Fibroblast of the aortic adventitia (primary cell): ENCODE measurements around the gene WDR88. TPM values are rescaled to one million over a fixed set of nuclear protein-coding genes. Genes with fewer than 3 reads are reported as not detected.

Source experiments
- DNase-seq: peaks from one replicate; pipeline ENCODE4 v3.0.0-alpha.2; 2010; ENCODE audit warnings: low read depth
- H3K4me3 ChIP-seq: 2 replicates; pipeline ENCODE4 v1.5.1; 2011; ENCODE audit warnings: low read depth, mild to moderate bottlenecking, control low read depth, low read length, moderate library complexity
- total RNA-seq: library from RNA; depleted of rRNA; stranded (reverse); fragments of >200 nt; gene quantifications from 2 replicates; pipeline ENCODE4 v1.2.3, GENCODE V29; 2012; ENCODE audit warnings: low replicate concordance
- TF ChIP-seq, protein P1 (sequence below): IDR thresholded peaks from 2 replicates; pipeline ENCODE4 v1.5.1; 2011; ENCODE audit warnings: mild to moderate bottlenecking, low read length, control low read depth, inconsistent platforms; ENCODE audit not compliant: insufficient read depth

WDR88 gene
- total RNA-seq, 1 donor = not detected

DNA sequence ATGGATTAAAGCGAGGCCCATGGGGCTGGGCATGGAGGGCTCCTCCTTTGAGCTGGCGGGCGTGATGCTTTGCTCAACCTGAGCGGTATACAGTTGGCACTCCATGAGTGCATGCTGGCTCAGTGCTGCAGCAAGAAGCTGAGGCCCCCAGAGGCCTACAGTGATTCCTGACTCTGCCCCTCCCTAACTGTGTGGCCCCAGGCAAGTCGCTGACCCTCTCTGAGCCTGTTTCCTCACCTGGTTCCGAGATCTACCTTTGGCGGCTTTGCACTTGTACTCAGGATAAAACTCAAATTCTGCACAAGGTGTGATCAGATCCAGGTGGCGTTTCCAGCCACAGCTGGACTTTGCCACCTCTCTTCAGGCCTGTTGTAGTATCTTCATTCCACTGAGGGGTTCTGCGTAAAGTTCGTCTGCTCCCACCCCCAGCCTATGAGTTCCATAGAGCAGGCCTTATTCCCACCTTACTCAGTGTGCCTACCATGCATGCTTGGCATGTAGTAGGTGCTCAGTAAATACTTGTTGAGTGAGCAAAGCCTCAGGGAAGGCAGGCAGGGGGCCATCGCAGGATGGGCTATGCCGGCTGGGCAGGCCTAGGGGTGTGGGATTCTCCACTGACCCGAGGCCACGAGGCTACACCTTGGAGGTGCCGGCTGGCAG lies 70.1 kb downstream of the WDR88 start:
- TF ChIP-seq, protein P1, sequence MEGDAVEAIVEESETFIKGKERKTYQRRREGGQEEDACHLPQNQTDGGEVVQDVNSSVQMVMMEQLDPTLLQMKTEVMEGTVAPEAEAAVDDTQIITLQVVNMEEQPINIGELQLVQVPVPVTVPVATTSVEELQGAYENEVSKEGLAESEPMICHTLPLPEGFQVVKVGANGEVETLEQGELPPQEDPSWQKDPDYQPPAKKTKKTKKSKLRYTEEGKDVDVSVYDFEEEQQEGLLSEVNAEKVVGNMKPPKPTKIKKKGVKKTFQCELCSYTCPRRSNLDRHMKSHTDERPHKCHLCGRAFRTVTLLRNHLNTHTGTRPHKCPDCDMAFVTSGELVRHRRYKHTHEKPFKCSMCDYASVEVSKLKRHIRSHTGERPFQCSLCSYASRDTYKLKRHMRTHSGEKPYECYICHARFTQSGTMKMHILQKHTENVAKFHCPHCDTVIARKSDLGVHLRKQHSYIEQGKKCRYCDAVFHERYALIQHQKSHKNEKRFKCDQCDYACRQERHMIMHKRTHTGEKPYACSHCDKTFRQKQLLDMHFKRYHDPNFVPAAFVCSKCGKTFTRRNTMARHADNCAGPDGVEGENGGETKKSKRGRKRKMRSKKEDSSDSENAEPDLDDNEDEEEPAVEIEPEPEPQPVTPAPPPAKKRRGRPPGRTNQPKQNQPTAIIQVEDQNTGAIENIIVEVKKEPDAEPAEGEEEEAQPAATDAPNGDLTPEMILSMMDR = no peak
- no peak overlapping the region for H3K4me3 ChIP-seq
- no peak for DNase-seq

DNA sequence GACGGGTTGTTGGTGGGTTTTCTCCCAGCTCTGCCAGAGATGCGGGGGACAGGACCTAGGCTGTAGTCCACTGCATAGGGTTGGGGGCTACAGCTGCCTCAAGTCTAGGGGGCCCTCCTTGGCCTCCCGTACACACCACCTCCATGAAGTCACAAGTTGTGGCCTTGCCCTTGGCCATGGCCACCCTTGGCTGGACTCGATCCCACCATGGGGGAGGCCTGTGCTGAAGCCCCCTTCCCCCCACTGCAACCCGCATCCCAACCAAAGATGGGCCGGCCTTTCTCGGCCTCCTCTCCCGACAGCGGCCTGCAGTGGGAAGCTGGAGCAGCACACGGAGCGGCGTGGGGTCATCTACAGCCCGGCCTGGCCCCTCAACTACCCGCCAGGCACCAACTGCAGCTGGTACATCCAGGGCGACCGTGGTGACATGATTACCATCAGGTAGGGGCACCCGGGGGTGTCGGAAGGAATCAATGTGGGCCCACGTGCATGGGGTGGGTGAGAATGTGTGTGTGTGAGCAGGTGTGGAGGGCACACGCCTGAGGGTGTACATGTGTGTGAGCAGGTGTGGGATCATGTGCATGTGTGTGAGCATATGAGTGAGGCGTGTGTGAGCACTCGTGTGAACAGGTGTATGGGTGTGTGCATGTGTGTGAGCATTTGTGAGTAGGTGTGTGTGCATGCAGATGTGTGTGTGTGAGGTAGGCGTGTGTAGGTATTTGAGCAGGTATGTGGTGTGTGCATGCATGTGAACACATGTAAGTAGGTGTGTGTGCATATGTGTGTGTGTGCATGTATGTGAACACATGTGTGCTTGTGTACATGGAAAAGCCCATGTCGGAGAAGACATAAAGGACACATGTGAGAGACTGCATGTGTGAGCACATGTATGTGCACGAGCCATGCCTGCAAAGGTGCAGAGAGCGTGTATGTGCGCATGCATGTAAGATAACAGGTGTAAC lies 70.9 kb downstream of the WDR88 start:
- TF ChIP-seq, protein P1 = no peak
- DNase-seq = no peak
- H3K4me3 ChIP-seq = no peak overlapping the region

DNA sequence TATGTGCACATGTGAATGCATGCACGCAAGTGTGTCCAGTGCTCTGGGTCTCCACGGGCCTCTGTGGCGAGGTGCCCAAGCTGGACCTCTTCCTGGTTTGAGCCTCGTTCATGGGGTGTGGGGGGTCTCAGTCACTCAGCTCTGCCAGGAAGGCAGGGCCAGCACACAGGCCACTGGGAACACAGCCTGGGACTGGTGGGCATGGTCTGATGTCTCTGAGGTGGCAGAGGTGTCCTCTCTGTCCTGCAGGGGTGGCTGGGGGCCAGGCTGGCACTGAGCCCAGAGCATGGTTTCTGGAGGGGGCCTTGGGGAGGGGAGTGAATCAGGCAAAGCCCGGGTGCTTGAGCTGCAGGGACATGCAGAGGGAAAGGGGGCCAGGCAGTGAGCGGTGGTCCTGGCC lies 71.6 kb downstream of the WDR88 start:
- DNase-seq = no peak
- TF ChIP-seq, protein P1 = no peak
- no peak overlapping the region for H3K4me3 ChIP-seq

DNA sequence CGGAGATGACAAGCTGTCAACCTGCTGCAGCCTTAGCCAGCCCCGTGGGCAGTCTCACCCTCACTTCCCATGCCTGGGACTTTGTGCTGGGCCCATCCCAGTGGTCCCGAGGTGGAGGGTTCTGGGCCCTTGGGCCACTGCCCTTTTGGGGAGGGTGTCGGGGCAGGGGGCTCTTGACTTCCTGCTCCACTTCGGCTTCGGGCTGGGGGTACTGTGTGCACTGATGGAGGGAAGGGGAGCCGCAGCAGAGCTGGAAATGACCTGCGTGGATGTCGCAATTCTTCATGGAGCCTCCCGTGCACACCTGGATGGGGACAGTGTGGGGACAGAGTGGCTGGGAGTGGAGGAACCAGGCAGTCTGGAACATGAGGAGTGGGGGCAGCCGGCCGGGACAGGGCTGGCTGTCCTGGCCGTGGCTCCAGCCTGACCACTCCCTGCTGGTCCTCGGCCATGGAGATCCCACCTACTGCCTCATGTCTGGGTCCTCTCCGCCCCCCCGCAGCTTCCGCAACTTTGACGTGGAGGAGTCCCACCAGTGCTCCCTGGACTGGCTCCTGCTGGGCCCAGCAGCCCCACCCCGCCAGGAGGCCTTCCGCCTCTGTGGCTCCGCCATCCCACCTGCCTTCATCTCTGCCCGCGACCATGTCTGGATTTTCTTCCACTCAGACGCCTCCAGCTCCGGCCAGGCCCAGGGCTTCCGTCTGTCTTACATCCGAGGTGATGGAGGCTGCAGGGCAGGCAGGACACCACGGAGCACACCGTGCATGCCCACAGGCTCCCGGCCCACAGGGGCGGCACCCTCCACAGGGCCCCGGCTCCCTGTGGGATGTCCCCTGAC lies 72.4 kb downstream of the WDR88 start:
- TF ChIP-seq, protein P1 = no peak
- no peak overlapping the region for H3K4me3 ChIP-seq
- no peak for DNase-seq

DNA sequence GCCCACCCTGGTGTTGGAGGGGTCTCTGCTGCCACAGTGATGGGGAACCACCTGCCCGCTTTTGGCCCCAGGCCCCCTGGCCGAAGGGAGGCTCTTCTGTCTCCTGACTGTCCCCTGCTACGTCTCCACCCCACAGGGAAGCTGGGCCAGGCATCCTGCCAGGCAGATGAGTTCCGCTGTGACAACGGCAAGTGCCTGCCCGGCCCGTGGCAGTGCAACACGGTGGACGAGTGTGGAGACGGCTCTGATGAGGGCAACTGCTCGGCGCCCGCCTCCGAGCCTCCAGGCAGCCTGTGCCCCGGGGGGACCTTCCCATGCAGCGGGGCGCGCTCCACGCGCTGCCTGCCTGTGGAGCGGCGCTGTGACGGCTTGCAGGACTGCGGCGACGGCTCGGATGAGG lies 73.2 kb downstream of the WDR88 start:
- no peak overlapping the region for H3K4me3 ChIP-seq
- DNase-seq = no peak
- TF ChIP-seq, protein P1 = no peak

DNA sequence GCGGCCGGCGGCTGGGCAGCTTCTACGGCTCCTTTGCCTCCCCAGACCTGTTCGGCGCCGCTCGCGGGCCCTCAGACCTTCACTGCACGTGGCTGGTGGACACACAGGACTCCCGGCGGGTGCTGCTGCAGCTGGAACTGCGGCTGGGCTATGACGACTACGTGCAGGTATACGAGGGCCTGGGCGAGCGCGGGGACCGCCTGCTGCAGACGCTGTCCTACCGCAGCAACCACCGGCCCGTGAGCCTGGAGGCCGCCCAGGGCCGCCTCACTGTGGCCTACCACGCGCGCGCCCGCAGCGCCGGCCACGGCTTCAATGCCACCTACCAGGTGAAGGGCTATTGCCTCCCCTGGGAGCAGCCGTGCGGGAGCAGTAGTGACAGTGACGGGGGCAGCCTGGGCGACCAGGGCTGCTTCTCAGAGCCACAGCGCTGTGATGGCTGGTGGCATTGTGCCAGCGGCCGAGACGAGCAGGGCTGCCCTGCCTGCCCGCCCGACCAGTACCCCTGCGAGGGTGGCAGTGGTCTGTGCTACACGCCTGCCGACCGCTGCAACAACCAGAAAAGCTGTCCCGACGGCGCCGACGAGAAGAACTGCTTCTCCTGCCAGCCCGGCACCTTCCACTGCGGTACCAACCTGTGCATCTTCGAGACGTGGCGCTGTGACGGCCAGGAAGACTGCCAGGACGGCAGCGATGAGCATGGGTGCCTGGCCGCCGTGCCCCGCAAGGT lies 73.8 kb downstream of the WDR88 start:
- no peak overlapping the region for H3K4me3 ChIP-seq
- TF ChIP-seq, protein P1 = no peak
- no peak for DNase-seq
